Measurements from ENCODE around the gene PTPRJ.
"Not testable (repeated sequence)": the region's sequence is repeated elsewhere in the genome, so short reads cannot be mapped to it uniquely, and the experiment has no call there.

Gene PTPRJ

GRCh38 chr11:47950396-47950795 lies 30.0 kb upstream of the PTPRJ start:
- Histone ChIP-seq H3K36me3 (ENCODE audit: control insufficient read depth, low read length) (no peaks in the 10 kb centered on the region), H3K79me2 (ENCODE audit: control insufficient read depth, low read length) (no peaks in the 10 kb centered on the region), H3K9me2 (replicated peaks; ENCODE audit: control insufficient read depth, low read length) (no peaks in the 10 kb centered on the region), H3F3A (ENCODE audit: control insufficient read depth, insufficient read depth) (no peaks in the 10 kb centered on the region), H3K9me3 (ENCODE audit: control insufficient read depth, insufficient read depth, low read length) (no peaks in the 10 kb centered on the region), H3K27me3 (ENCODE audit: control insufficient read depth, low read length) (peaks cover 13% of the 10 kb centered on the region), H3K27ac (ENCODE audit: low read depth, low read length) (no peak overlapping the region), H3K4me2 (ENCODE audit: low read length) (peak overlapping the region; percentile 40), H4K20me1 (ENCODE audit: control insufficient read depth, insufficient read depth, low read depth, low read length) (no peaks in the 10 kb centered on the region), H3K4me3 (ENCODE audit: low read length) (no peak overlapping the region), H3K4me1 (ENCODE audit: control insufficient read depth, low read length) (peaks cover 14% of the 10 kb centered on the region)
- no peak for TF ChIP-seq EZH2phosphoT487 (IDR thresholded peaks at IDR 0.05; ENCODE audit: borderline replicate concordance, low read length)
- TF ChIP-seq, protein P1, sequence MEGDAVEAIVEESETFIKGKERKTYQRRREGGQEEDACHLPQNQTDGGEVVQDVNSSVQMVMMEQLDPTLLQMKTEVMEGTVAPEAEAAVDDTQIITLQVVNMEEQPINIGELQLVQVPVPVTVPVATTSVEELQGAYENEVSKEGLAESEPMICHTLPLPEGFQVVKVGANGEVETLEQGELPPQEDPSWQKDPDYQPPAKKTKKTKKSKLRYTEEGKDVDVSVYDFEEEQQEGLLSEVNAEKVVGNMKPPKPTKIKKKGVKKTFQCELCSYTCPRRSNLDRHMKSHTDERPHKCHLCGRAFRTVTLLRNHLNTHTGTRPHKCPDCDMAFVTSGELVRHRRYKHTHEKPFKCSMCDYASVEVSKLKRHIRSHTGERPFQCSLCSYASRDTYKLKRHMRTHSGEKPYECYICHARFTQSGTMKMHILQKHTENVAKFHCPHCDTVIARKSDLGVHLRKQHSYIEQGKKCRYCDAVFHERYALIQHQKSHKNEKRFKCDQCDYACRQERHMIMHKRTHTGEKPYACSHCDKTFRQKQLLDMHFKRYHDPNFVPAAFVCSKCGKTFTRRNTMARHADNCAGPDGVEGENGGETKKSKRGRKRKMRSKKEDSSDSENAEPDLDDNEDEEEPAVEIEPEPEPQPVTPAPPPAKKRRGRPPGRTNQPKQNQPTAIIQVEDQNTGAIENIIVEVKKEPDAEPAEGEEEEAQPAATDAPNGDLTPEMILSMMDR (IDR thresholded peaks at IDR 0.05; ENCODE audit: low read depth, low read length, poor library complexity, severe bottlenecking) = no peak

DNA sequence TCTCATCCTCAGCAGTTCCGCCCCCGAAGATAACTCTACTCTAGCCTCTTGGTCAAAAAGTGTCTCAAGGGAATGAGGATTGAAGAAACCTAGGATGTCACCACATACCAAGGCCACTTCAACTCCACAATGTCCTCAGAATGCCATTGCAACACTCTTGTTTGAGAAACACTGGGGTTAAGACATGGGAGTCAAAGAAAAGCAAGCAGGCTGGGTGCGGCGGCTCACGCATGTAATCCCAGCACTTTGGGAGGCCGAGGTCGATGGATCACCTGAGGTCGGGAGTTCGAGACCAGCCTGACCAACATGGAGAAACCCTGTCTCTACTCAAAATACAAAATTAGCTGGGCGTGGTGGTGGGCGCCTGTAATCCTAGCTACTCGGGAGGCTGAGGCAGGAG lies 28.9 kb upstream of the PTPRJ start:
- H4K20me1 ChIP-seq (ENCODE audit: control insufficient read depth, insufficient read depth, low read depth, low read length); H3K27ac ChIP-seq (ENCODE audit: low read depth, low read length); H3K4me2 ChIP-seq (ENCODE audit: low read length); H3K9me3 ChIP-seq (ENCODE audit: control insufficient read depth, insufficient read depth, low read length); H3K79me2 ChIP-seq (ENCODE audit: control insufficient read depth, low read length); H3K9me2 ChIP-seq (replicated peaks; ENCODE audit: control insufficient read depth, low read length); H3K36me3 ChIP-seq (ENCODE audit: control insufficient read depth, low read length); H3K4me3 ChIP-seq (ENCODE audit: low read length); H3F3A ChIP-seq (ENCODE audit: control insufficient read depth, insufficient read depth): not testable (repeated sequence)
- Histone ChIP-seq H3K27me3 (ENCODE audit: control insufficient read depth, low read length) (peaks cover 13% of the 10 kb centered on the region), H3K4me1 (ENCODE audit: control insufficient read depth, low read length) (peaks cover 14% of the 10 kb centered on the region)

DNA sequence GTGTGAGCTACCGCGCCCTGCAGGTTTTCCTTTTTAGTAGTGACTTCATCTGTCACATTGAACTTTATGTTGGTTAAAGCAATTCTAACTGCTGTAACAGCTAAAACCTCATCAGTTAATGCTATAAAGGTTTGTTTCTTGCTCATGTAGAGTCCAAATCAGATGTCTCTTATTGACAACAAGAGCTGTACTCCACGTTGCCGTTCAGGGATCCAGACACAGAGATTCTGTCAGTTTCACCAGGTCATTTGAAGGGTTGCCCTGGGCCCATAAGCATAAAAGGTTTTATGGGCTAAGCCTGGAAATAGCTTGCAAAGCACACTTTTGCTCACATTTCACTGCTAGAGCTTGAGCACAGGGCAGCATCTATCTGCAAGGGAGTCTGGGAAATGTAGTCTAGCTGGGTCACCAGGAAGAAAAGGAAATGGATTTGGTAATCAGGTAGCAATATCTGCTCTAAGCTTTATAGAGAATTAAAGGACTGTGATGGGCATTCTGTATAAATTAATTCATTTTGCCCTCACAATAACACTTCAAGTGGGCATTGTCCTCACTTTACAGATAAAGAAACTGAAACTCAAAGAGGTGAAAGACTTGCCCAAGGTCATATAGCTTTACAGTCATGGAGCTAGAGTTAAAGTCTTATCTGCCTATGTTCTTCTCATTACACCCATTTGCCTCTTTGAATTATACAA lies 25.2 kb upstream of the PTPRJ start:
- Histone ChIP-seq H4K20me1 (ENCODE audit: control insufficient read depth, insufficient read depth, low read depth, low read length) (no peaks in the 10 kb centered on the region), H3K79me2 (ENCODE audit: control insufficient read depth, low read length) (no peaks in the 10 kb centered on the region), H3K9me2 (replicated peaks; ENCODE audit: control insufficient read depth, low read length) (no peaks in the 10 kb centered on the region), H3K9me3 (ENCODE audit: control insufficient read depth, insufficient read depth, low read length) (no peaks in the 10 kb centered on the region), H3F3A (ENCODE audit: control insufficient read depth, insufficient read depth) (no peaks in the 10 kb centered on the region), H3K27ac (ENCODE audit: low read depth, low read length) (no peak overlapping the region), H3K36me3 (ENCODE audit: control insufficient read depth, low read length) (no peaks in the 10 kb centered on the region), H3K4me2 (ENCODE audit: low read length) (no peak overlapping the region), H3K4me1 (ENCODE audit: control insufficient read depth, low read length) (peaks cover 13% of the 10 kb centered on the region), H3K4me3 (ENCODE audit: low read length) (no peak overlapping the region), H3K27me3 (ENCODE audit: control insufficient read depth, low read length) (peaks cover 13% of the 10 kb centered on the region)
- TF ChIP-seq EZH2phosphoT487 (IDR thresholded peaks at IDR 0.05; ENCODE audit: borderline replicate concordance, low read length) = no peak
- TF ChIP-seq, protein P1 (IDR thresholded peaks at IDR 0.05; ENCODE audit: low read depth, low read length, poor library complexity, severe bottlenecking) = no peak

GRCh38 chr11:47960015-47960414 lies 20.3 kb upstream of the PTPRJ start:
- Histone ChIP-seq H3K79me2 (ENCODE audit: control insufficient read depth, low read length) (no peaks in the 10 kb centered on the region), H4K20me1 (ENCODE audit: control insufficient read depth, insufficient read depth, low read depth, low read length) (no peaks in the 10 kb centered on the region)
- TF ChIP-seq, protein P1 (IDR thresholded peaks at IDR 0.05; ENCODE audit: low read depth, low read length, poor library complexity, severe bottlenecking) = no peak

More at GRCh38 chr11:47960015-47960414, 20.3 kb upstream of the PTPRJ start:
- Histone ChIP-seq H3K4me1 (ENCODE audit: control insufficient read depth, low read length) (0 out of 2 replicates have a peak, but pooled peaks cover 5% of the 10 kb centered on the region), H3K4me3 (ENCODE audit: low read length) (no peak overlapping the region), H3K36me3 (ENCODE audit: control insufficient read depth, low read length) (no peaks in the 10 kb centered on the region), H3F3A (ENCODE audit: control insufficient read depth, insufficient read depth) (no peaks in the 10 kb centered on the region), H3K9me3 (ENCODE audit: control insufficient read depth, insufficient read depth, low read length) (no peaks in the 10 kb centered on the region), H3K27me3 (ENCODE audit: control insufficient read depth, low read length) (no peaks in the 10 kb centered on the region), H3K4me2 (ENCODE audit: low read length) (no peak overlapping the region), H3K27ac (ENCODE audit: low read depth, low read length) (no peak overlapping the region), H3K9me2 (replicated peaks; ENCODE audit: control insufficient read depth, low read length) (no peaks in the 10 kb centered on the region)
